ENCODE measurements around the gene TMEM255B.
A peak's percentile ranks its signal among the peaks of the same experiment; 100 is the strongest.

Gene TMEM255B

GRCh38 chr13:113838711-113839201 lies 79.7 kb downstream of the TMEM255B start:
- DNase-seq = no peak

GRCh38 chr13:113839536-113840204 lies 80.6 kb downstream of the TMEM255B start:
- no peak for DNase-seq

GRCh38 chr13:113840541-113841352 lies 81.7 kb downstream of the TMEM255B start:
- no peak for DNase-seq

- DNase-seq = no peak
Measured at GRCh38 chr13:113841353-113841650, 82.3 kb downstream of the TMEM255B start.

GRCh38 chr13:113842336-113843062 lies 83.5 kb downstream of the TMEM255B start:
- DNase-seq = no peak

GRCh38 chr13:113843063-113843654 lies 84.1 kb downstream of the TMEM255B start:
- DNase-seq = no peak

- DNase-seq = no peak
Measured at GRCh38 chr13:113843864-113844556, 85.0 kb downstream of the TMEM255B start.

DNA sequence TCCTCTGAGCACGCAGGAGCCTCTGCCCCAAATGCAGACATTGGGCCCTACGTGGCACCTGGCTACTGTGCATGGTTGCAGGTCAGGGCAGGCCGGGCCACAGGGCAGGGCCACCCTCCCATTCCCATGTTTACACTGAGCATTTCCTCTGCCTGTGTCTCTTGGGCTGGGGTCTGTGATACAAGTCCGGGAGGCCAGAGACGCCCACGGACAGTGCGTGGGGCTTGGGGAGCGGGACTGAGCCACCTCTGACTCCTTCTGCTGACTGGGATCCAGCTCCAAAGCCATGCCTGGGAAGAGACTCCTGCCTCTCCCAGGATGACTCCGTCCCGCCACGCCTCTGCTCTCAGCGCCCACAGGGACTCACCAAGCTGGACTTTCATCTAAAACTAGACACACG lies 86.0 kb downstream of the TMEM255B start:
- no peak for DNase-seq

- no peak for DNase-seq
Measured at GRCh38 chr13:113845723-113846635, 87.0 kb downstream of the TMEM255B start.

- DNase-seq = peak in 1 of 2 donors; percentile 39
Measured at GRCh38 chr13:113846636-113847318, 87.8 kb downstream of the TMEM255B start.

- peak in 1 of 2 donors; percentile 4 for DNase-seq
Measured at GRCh38 chr13:113848020-113848419, 89.0 kb downstream of the TMEM255B start.

- DNase-seq = peak in 1 of 2 donors; percentile 8
Measured at GRCh38 chr13:113848431-113849260, 89.6 kb downstream of the TMEM255B start.

DNA sequence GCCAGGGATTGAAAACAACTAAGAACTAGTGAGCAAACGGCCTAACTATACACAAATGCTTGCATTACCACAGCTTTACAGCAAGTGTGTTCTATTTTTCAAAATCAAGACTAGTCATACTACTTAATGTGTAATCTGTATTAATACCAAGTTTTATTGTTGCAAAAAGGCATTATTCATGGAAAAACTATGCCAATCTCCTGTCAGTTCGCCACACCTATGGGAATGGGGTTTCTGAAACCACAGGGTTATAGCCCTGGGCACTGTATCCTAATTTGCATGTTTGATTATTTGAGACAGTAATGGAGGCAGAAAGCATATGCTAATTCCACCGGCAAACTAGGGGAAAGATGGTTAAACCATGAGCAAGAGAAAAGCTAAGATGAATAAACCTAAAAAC lies 90.5 kb downstream of the TMEM255B start:
- DNase-seq = no peak

GRCh38 chr13:113849981-113850721 lies 91.1 kb downstream of the TMEM255B start:
- DNase-seq = no peak

- no peak for DNase-seq
Measured at GRCh38 chr13:113850722-113851479, 91.9 kb downstream of the TMEM255B start.

DNA sequence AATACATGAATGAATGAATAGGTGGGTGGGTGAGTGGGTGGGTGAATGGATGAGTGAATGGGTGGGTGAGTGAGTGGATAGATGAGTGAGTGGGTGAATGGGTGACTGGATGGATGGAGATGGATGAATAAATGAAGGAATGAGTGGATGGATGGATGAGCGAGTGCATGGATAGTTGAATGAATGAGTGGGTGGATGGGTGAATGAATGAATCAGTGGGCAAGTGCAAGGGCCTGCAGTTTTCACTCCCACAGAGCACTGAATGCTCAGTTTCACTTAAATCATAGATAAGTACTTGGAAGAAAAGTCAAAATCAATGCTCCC lies 92.4 kb downstream of the TMEM255B start:
- no peak for DNase-seq

DNA sequence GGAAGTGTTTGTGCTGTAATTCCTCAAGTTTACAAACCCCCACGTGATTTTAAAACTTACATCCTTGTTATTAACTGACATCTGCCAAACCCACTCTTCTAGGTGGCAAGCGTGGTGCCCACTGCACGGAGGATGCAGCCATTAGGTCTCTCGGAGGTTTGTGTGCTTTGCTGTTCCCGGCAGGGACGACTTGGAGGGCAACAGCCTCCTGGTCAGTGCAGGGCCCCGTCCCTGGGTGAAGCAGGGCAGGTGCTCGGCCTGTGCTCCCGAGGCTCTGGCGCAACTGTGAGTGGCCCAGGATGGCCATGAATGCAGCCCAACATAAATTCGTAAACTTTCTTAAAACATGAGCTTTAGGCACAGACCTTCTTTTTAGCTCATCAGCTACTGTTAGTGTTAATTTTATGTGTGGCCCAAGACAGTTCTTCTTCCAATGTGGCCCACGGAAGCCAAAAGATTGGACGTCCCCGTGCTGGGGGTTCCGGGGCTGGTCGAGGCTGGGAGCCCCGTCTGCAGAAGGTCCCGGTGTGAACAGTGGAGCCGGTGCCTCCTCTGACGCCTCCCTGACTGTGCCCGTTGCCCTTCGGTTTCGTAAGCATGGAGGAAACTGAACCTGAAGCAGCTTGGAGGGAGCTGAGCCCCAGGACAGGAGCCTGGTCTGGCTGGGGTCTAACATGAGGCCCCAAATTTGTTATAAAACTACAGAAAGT lies 93.0 kb downstream of the TMEM255B start:
- DNase-seq = no peak

All from CD4-positive, alpha-beta T cell treated with Interleukin-4 for 1 hour (primary cell).